ENCODE measurements around the gene HES3.
A peak's percentile ranks its signal among the peaks of the same experiment; 100 is the strongest.

HES3 gene

GRCh38 chr1:6245869-6246496 lies 2.0 kb downstream of the HES3 start:
- peak; percentile 33 for DNase-seq (ENCODE audit: low read depth)

- peak; percentile 66 for DNase-seq (ENCODE audit: low read depth)
These were observed 2.8 kb downstream of the HES3 start for GRCh38 chr1:6246497-6247467.

DNA sequence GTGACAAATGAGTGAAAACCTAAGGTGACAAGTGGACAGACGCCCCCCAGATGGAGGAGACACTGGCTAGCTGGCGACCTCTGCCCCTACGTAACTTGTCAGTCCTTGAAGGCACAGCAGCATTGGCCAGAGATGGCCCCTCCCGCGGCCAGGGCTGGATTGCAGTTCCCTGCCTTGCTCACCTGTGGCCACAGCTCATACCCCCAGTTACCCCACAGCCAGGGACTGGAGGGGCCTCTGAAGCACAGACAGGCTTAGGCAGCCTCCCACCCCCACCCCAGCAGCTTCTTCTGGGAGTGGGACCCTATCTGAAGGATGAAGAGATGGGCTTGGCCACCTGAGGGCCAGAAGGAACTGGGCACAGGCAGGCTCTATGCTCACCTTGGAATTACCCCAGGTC lies 3.7 kb downstream of the HES3 start:
- DNase-seq (ENCODE audit: low read depth), result no peak

DNA sequence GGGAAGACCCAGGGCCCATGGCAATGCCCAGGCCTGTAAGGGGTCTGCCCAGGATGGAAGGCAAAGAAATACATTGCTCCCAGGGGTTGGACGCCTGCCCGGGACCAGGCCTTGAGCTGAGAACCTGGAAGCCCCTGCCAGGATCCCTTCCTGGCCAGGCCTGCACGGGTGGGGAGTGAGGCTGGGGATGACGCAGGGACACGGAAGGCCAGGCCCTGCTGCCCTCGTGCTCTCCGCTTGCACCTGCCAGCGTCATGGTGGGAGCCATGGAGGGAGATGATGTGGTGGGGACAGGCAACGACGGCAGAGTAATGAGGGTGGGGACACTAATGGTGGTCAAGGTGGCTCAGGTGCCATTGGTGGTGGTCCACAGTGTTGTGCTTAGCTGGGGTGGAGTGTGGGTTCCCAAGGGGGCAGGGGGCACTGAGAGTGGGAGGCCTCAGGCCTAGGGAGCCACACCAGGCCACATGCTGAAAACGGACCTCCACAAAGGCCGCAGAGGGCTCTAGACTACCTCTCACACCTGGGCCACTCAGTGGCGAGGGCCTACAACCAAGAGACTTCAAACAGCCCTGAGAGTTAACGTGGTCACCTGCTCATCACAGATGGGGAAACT lies 4.3 kb downstream of the HES3 start:
- DNase-seq (ENCODE audit: low read depth), result no peak

DNA sequence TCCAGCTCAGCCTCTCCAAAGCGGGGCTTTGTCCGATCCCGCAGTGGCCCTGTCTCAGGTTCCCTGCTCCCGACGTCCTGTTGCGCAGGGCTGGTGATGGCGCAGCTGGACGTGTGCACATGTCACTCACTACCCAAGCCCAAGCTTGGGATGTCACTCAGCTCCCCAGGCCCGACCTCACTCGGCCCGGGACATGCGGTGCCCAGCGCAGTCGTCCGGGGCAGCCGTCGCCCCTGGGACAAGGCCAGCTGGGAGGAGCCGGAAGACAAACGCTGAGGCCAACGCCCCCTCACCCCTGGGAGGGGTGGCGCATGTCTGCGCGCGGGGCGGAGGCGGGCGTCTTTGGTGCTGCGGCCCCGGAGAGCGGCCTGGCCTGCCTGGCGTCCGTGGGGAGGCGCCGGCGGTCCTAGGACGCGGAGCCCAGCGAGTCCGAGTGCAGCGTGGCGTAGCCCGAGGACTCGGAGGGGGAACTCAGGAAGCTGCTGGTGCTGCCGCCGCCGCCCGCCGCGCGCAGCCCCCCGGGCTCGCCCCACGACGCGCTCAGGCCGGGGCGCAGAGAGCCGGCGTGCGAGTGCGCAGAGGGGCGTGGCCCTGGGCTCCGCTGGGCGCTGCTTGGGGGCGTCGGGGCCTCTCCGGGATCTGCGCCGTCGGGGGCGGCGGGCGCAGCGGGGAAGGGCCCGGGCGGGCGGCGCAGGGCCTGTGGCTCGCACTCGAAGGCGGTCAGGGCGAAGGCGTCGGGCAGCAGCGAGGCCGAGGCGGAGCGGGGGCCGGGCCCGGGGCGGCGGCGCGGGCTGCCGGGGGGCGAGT lies 5.2 kb downstream of the HES3 start:
- DNase-seq (ENCODE audit: low read depth), result no peak

DNA sequence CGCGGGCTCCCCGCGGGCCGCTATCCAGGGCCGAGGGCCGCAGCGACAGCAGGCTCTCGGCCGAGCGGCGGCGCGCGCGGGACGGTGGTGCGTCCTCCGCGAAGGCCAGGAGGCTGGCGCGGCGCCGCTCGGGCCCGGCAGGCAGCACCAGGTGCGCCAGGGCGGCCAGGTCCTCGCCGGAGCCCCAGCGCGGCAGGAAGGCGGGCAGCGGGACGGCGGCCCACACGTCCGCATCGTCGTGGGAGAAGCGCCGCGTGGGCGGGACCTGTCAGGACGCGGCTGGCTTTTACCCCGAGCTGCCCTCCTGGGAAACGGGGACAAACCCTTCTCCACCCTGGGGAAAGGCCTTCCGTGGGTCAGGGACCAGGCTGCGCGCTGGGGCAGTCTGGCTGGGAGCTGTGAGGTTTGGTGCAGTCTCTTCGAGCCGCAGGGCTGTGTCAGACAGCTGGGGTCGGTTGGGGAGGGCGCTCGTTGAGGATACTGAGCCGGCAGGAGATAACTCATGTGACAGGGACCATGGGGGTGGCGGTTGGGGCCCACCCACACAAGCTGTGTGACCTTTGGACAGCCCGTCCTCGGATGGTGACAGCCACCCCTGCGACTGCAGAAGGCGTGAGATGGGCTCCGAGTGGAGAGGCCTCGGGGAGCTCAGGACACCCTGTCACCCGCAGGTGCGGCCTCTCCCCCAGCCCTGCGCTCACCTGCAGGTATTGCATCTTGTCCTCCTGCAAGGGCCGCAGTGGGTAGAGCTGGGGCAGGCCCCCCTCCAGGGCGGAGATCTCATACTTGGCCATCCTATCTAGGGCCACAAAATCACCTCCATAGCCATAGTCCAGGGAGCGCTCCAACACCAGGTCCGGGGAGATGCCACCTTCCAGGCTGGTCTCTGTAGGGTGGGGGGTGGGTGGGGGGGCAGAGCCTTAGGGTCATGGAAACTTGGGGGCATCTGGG lies 6.0 kb downstream of the HES3 start:
- DNase-seq (ENCODE audit: low read depth), result no peak

DNA sequence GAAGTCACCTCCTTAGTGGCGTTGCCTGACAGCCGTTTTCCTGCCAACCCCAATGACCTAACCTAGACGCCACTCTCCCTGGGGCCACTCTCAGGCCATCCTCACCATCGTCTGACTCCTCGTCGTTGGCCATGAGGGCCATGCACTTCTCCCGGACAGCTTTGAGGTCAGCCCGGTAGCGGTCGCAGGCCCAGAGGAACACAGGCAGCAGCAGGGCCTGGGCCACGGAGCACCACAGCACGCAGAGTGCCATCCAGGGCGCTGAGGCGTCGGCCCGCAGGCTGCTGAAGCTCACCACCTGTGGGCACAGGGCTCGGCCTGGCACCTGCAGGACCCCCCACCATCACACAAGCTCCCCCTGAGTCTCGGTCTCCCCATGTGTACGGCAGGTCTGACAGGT lies 7.3 kb downstream of the HES3 start:
- DNase-seq (ENCODE audit: low read depth), result no peak

DNA sequence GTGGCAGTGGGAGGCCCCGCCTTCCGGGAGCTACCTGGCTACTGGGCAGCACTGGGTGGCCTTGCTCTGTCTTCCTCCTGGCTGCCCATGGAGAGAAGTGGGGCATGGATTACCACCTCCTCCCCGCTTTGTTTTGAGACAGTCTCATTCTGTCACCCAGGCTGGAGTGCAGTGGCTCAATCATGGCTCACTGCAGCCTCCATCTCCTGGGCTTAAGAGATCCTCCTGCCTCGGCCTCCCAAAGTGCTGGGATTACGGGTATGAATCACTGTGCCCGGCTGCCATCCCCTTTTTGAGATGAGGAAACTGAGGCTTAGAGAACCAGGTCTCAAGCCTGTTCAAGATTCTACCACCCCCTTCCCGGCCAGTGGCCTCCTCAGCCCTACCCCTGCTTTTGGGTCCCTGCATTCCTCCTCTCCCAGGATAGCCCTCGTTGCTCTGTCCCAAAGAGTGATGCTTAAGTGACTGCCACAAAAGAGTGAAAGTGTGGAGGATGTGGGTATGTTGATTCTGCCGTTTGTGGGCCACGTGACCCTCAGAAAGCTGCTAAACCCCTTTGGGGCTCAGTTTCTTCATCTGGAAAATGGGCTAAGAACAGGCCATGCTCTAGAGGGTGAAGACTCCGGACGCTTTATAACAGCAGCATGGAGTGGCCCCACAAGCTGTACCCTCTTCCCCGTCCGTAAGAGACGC lies 7.8 kb downstream of the HES3 start:
- no peak for DNase-seq (ENCODE audit: low read depth)

- no peak for DNase-seq (ENCODE audit: low read depth)
These were observed 8.4 kb downstream of the HES3 start for GRCh38 chr1:6252374-6252710.

DNA sequence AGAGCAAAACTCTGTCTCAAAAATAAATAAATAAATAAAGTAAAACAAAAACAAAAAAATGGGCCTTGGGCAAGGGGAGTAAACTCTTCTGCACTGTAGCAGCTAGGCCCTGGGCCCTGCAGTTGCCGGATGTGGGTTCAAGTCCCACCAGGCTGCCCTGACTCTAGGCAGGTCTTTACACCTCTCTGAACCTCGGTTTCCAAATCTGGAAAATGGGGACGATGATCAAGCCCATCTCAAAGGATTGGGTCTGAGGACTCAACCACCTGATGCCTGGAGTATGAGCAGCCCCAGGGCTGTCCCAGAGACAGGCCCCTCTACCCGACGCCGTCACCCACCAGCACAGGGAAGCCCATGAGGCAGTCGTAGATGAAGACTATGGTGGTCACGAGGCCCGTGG lies 9.4 kb downstream of the HES3 start:
- DNase-seq (ENCODE audit: low read depth), result no peak

- no peak for DNase-seq (ENCODE audit: low read depth)
These were observed 10.7 kb downstream of the HES3 start for GRCh38 chr1:6254691-6255090.

DNA sequence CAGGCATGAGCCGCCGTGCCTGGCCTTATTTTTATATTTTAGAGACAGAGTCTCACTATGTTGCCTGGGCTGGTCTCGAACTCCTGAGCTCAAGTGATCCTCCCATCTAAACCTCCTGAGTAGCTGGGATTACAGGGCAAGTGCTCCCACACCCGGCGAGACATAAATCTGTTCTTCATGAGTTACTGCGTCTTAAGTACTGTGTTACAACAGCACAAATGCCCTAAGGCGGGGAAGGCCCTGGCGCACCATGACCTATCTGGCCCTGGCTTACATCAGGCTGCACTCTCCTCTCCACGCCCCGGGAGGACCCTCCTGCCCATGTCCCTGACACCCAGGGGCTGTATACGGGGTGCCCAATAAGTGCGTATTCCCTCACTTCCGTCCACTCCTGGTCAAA lies 12.7 kb downstream of the HES3 start:
- DNase-seq (ENCODE audit: low read depth), result no peak

DNA sequence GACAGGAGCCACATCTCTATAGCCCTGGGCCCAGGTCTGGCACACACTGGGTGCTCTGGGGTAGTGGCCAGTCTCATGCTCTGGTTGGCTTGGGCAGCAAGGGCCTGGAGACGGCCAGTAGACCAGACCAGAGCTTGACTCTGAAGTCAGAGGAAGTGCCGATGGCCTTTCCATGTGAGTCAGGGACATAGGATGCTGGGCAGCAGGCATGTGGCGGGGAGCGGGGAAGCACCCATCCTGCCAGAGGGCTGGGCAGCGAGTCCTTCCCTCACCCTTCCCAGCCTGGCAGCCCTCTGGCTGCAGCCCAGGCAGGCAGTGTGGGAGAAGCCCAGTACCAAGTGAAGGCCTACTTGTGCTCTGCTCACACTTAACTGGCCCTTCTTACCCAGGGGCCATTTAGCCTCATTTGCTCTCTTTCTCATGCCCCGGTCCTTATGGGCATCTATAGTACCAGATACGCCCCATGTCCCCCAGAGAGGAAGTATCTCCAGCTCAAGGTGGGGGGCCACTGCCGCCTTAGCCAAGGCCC lies 13.6 kb downstream of the HES3 start:
- no peak for DNase-seq (ENCODE audit: low read depth)

GRCh38 chr1:6258675-6259074 lies 14.7 kb downstream of the HES3 start:
- no peak for DNase-seq (ENCODE audit: low read depth)

DNA sequence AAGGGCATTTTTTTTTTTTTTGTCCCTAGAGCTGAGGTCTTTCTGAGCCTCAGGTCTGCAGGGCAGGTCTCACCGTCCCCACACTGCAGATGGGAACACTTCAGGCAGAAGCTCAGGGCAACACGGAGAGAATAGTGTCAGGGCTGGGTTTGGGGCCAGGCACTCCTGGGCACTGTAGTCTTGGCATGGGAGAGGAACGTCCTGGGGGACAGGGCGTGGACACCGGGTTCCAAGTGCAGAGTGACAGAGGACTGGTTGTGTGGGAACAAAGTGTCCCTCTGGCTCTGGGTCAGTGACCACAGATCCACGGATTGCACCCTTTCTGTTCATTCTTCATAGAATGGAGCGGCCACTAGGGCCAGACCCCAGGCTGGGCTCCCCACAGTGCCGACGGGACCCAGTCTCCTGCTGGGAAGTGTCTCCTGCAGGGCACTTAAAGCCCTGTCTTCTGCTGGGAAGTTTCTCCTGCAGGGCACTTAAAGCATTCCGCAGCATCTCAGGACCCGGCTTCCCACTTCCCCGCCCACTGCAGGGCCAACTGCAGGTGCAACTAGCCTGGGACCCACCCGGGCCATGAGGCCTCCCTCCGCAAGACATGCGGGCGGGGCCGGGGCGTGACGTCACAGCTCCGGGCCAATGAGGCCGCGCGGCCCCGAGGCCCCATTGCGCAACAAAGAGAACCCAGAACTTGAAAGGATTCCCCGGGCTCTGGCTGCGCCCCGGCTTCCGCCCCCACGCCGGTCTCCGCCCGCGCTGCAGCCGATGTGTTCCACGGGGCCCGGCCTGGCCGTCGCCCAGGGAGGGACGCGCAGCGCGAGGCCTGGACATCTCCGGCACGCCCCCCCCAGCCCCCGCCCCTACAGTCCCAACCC lies 15.7 kb downstream of the HES3 start:
- peak; percentile 70 for DNase-seq (ENCODE audit: low read depth)

DNA sequence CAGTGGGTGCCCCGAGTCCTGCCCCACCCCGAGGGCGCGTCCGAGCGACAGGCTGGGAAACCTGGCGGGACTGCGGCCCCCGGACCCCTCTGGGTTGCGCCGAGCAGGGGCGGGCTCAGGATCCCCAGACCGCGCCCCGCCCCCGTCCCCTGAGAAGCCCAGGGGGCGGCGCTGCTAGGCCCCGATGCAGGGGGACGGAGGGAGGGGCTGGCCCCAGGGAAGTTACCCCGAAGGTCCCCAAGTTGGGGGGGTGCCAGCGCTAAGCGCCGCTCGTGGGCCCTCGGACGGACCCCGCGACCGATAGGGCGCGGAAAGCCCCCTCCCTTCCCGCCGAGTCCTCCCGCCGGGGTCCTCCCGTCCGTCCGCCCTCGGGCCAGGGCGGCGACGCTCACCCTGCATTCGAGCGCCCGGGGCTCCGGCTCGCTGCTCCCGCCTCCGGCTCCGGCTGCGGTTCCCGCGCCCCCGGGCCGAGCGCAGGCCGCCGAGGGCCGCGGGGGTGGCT lies 16.5 kb downstream of the HES3 start:
- DNase-seq (ENCODE audit: low read depth), result no peak

GRCh38 chr1:6260961-6261614 lies 17.1 kb downstream of the HES3 start, which contains the start of gene GPR153:
GPR153 (minus strand) TSS chr1:6261098; CDS start chr1:6254905, 6,193 bp downstream.
- DNase-seq (ENCODE audit: low read depth), result peak; percentile 54

DNA sequence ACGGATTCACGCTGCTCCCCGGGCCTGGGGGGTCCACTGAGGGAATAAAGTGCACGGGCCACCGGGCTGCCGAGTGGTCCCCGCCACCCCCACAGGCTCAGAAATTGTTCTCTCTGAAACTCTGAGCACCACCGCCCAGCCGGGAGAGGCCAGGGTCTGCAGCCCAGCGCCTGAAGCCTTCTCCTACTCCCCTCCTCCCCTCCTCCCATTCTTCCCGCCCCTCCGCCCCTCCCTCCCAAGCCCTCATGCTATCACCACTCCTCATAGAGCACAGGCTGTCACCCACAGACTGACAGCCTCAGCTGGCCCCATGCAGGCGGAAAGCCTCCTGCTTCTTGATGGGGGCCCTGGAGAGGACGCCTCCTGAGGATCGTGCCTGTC lies 17.6 kb downstream of the HES3 start:
- no peak for DNase-seq (ENCODE audit: low read depth)
